D721Med (cell line): Measurements from ENCODE around the gene SORL1.

ENCODE experiments used
- DNase-seq: peaks from one replicate; pipeline ENCODE4 v3.0.0; 2011; ENCODE audit warnings: low spot score; ENCODE audit not compliant: insufficient read length
- FAIRE-seq: peaks from 2 replicates; lab custom pipeline; 2011; peaks lifted over from hg19 to GRCh38; lab: Jason Lieb, UNC
- CTCF ChIP-seq: IDR thresholded peaks from 2 replicates; pipeline ENCODE4 v1.5.1; 2012; ENCODE audit warnings: mild to moderate bottlenecking, control low read depth; ENCODE audit not compliant: insufficient read depth; ENCODE audit errors: missing control alignments

SORL1 gene

GRCh38 chr11:121452609-121453150 lies 566 bp downstream of the SORL1 start, which contains the start of gene SORL1-AS1:
Gene SORL1-AS1 (minus strand): TSS chr11:121452967.
- no peak for DNase-seq
- TF ChIP-seq CTCF, result no peak
- FAIRE-seq, result no peak

- no peak for DNase-seq
Observed at GRCh38 chr11:121453589-121454299, 1.6 kb downstream of the SORL1 start.

GRCh38 chr11:121455115-121455514 lies 3.0 kb downstream of the SORL1 start:
- FAIRE-seq, result no peak
- no peak for TF ChIP-seq CTCF
- no peak for DNase-seq

More at GRCh38 chr11:121453589-121454299, 1.6 kb downstream of the SORL1 start:
- no peak for FAIRE-seq
- TF ChIP-seq CTCF, result no peak

GRCh38 chr11:121456151-121456550 lies 4.0 kb downstream of the SORL1 start:
- DNase-seq (no peak), FAIRE-seq (no peak)
- TF ChIP-seq CTCF, result no peak

- FAIRE-seq (no peak), DNase-seq (no peak)
- TF ChIP-seq CTCF, result no peak
Observed at GRCh38 chr11:121456816-121457431, 4.8 kb downstream of the SORL1 start.

GRCh38 chr11:121458551-121458950 lies 6.4 kb downstream of the SORL1 start:
- TF ChIP-seq CTCF, result no peak
- DNase-seq (no peak), FAIRE-seq (no peak)
